ENCODE data around the gene TSPAN31. TPM values are rescaled to one million over a fixed set of nuclear protein-coding genes. Genes with fewer than 3 reads are reported as not detected.

Gene TSPAN31
- total and polyA plus RNA-seq, 9 of the 15 experiments (the other 6 are each of a cell fraction or from before 2014, with no cell fraction given) = 11.3 to 26.4 (median 14.3) TPM

DNA sequence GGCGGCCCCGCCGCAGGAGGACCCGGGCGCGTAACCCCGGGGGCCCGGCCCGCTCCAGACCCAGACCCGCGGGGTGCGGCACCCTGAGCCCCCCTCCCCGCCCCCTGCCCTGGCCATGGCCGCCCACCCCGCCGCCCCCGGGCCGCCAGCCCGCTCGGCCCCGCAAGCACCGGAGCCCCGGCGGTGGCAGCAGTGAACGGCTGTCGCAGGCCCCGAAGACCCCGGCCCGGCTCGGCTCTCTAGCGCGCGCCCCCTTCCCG, 10.3 kb downstream of the TSPAN31 start:
- Histone ChIP-seq H3K4me1 (replicated peaks in 1 of 2; ENCODE audit: control insufficient read depth in 2 of 2, insufficient read depth in 2 of 2, low read length in 2 of 2) (peaks cover 40 to 41% of the 10 kb centered on the region in 2 experiments), H3K79me2 (ENCODE audit: control insufficient read depth, insufficient read depth, low read length) (peaks cover 34% of the 10 kb centered on the region), H2AFZ (ENCODE audit: low read depth, low read length) (no peak overlapping the region), H3K9me3 (replicated peaks; ENCODE audit: control insufficient read depth, insufficient read depth, low read depth, low read length) (no peaks in the 10 kb centered on the region), H3K9ac (ENCODE audit: insufficient read depth in 1 of 2, low read depth in 2 of 2, low read length in 2 of 2) (peak overlapping the region in 1 of 2 experiments; percentile 90; a peak in 2 of 4 replicates), H3K9me1 (ENCODE audit: control insufficient read depth, insufficient read depth, low read length) (no peaks in the 10 kb centered on the region), H4K20me1 (replicated peaks; ENCODE audit: control insufficient read depth, insufficient read depth, low read length) (no peaks in the 10 kb centered on the region), H3K4me3 (peak overlapping the region; percentile 50), H3K27ac (ENCODE audit: extremely low read depth, low read depth, low read length) (no peak overlapping the region), H3K27me3 (ENCODE audit: control insufficient read depth in 2 of 2, insufficient read depth in 2 of 2, low read length in 2 of 2) (no peaks in the 10 kb centered on the region), H3K36me3 (ENCODE audit: control insufficient read depth, insufficient read depth, low read length) (peaks cover 30% of the 10 kb centered on the region), H3K4me2 (ENCODE audit: insufficient read depth, low read length) (peak overlapping the region; percentile 29; the same call in 1 of the 2 replicates)
- no peak for TF ChIP-seq BHLHE40 (IDR thresholded peaks at IDR 0.05; ENCODE audit: low read length)
- no peak for TF ChIP-seq HLTF (IDR thresholded peaks at IDR 0.05)
- no peak for TF ChIP-seq ZNF3 (CRISPR knock-in tag; IDR thresholded peaks at IDR 0.05)
- TF ChIP-seq ZFP1 (CRISPR knock-in tag; IDR thresholded peaks at IDR 0.05) = no peak
- TF ChIP-seq CHD2 (IDR thresholded peaks at IDR 0.05; ENCODE audit: low read depth, low read length) = no peak
- TF ChIP-seq, protein P1, sequence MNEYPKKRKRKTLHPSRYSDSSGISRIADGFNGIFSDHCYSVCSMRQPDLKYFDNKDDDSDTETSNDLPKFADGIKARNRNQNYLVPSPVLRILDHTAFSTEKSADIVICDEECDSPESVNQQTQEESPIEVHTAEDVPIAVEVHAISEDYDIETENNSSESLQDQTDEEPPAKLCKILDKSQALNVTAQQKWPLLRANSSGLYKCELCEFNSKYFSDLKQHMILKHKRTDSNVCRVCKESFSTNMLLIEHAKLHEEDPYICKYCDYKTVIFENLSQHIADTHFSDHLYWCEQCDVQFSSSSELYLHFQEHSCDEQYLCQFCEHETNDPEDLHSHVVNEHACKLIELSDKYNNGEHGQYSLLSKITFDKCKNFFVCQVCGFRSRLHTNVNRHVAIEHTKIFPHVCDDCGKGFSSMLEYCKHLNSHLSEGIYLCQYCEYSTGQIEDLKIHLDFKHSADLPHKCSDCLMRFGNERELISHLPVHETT (CRISPR knock-in tag; conservative IDR thresholded peaks at IDR 0.05 in 1 of 2, IDR thresholded peaks at IDR 0.05 in 1 of 2) = peak in 1 of 2 experiments; percentile 17; a peak in 1 of 4 replicates
- TF ChIP-seq, protein P2, sequence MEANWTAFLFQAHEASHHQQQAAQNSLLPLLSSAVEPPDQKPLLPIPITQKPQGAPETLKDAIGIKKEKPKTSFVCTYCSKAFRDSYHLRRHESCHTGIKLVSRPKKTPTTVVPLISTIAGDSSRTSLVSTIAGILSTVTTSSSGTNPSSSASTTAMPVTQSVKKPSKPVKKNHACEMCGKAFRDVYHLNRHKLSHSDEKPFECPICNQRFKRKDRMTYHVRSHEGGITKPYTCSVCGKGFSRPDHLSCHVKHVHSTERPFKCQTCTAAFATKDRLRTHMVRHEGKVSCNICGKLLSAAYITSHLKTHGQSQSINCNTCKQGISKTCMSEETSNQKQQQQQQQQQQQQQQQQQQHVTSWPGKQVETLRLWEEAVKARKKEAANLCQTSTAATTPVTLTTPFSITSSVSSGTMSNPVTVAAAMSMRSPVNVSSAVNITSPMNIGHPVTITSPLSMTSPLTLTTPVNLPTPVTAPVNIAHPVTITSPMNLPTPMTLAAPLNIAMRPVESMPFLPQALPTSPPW (CRISPR knock-in tag; IDR thresholded peaks at IDR 0.05) = peak; percentile 74; the same call in 1 of the 2 replicates
- peak; percentile 22; the same call in 1 of the 2 replicates for TF ChIP-seq GABPA (tag; conservative IDR thresholded peaks at IDR 0.05; ENCODE audit: low read depth)
- no peak for TF ChIP-seq NRF1 (conservative IDR thresholded peaks at IDR 0.05 in 1 of 2, IDR thresholded peaks at IDR 0.05 in 1 of 2)
- in situ Hi-C loops (cut with MboI) (no loop called here), intact Hi-C loops (cut with micrococcal nuclease) (no loop called here)
- ChIA-PET POLR2A (no interaction called here), CTCF (ENCODE audit: low intra/inter-chr PET ratio) (no interaction called here)
- WGBS (ENCODE audit: insufficient coverage, low coverage, missing lambda C conversion rate) = no CpG with 5 or more reads among the region's 34 CpGs
- ATAC-seq = no peak
- DNase-seq (ENCODE audit: extremely low read depth in 1 of 4, low spot score in 3 of 4) = no peak
- no TSS peak for BruUV-seq (replicated peaks)
- FAIRE-seq = no peak

Data from K562 (cell line).